K562 (cell line): ENCODE data around the gene SERPINE2. TPM values are rescaled to one million over a fixed set of nuclear protein-coding genes. Genes with fewer than 3 reads are reported as not detected.

Experiments
- BMI1 ChIP-seq: fragments of 150-350 bp; IDR thresholded peaks from 2 replicates; pipeline ENCODE4 v1.6.1; 2014; ENCODE audit warnings: low read length
- HIVEP1 ChIP-seq: fragments of 250-450 bp; sonication (Bioruptor Pico); IDR thresholded peaks from 2 replicates; pipeline ENCODE4 v1.4.0; 2020; ENCODE audit warnings: mild to moderate bottlenecking
- HMG20A ChIP-seq: fragments of 450-650 bp; formaldehyde crosslinking; conservative IDR thresholded peaks from 2 replicates; pipeline ENCODE4 v1.4.0; 2020; ENCODE audit warnings: mild to moderate bottlenecking, mixed read lengths
- MAFG ChIP-seq: fragments of 450-650 bp; conservative IDR thresholded peaks from 2 replicates; pipeline ENCODE4 v1.6.1; 2016; ENCODE audit warnings: missing genetic modification characterization, missing compliant biosample characterization
- MED1 ChIP-seq: sonication (generic); formaldehyde crosslinking; IDR thresholded peaks from 2 replicates; pipeline ENCODE4 v1.8.1; 2023; ENCODE audit warnings: missing genetic modification reagents, borderline replicate concordance
- NUFIP1 ChIP-seq: fragments of 450-650 bp; IDR thresholded peaks from 2 replicates; pipeline ENCODE4 v1.6.1; 2018; ENCODE audit not compliant: partially characterized antibody
- OTX1 ChIP-seq: fragments of 450-650 bp; formaldehyde crosslinking; IDR thresholded peaks from 2 replicates; pipeline ENCODE4 v1.4.0; 2022; ENCODE audit warnings: mild to moderate bottlenecking
- PCBP2 ChIP-seq: fragments of 200-400 bp; formaldehyde crosslinking; IDR thresholded peaks from 2 replicates; pipeline ENCODE4 v1.6.1; 2018; ENCODE audit warnings: low read length, low read depth, mild to moderate bottlenecking, moderate library complexity; ENCODE audit not compliant: poor library complexity, severe bottlenecking
- RBM25 ChIP-seq: fragments of 200-400 bp; formaldehyde crosslinking; IDR thresholded peaks from 2 replicates; pipeline ENCODE4 v1.6.1; 2018; ENCODE audit warnings: low read length, low read depth, moderate library complexity; ENCODE audit not compliant: severe bottlenecking
- SAFB ChIP-seq: fragments of 200-400 bp; formaldehyde crosslinking; IDR thresholded peaks from 2 replicates; pipeline ENCODE4 v1.6.1; 2017; ENCODE audit warnings: low read depth, low read length, borderline replicate concordance
- SMARCA4 ChIP-seq: fragments of 450-650 bp; IDR thresholded peaks from 2 replicates; pipeline ENCODE4 v1.6.1; 2016
- SMARCA5 ChIP-seq: fragments of 450-650 bp; IDR thresholded peaks from 2 replicates; pipeline ENCODE4 v1.6.1; 2016
- TCF3 ChIP-seq: sonication (generic); formaldehyde crosslinking; IDR thresholded peaks from 2 replicates; pipeline ENCODE4 v1.4.0; 2020; ENCODE audit warnings: mild to moderate bottlenecking, missing genetic modification reagents
- TEAD1 ChIP-seq, 2 experiments: fragments of 450-650 bp in 1 of 2; sonication (generic) in 1 of 2; formaldehyde crosslinking; IDR thresholded peaks; 2 replicates each; pipeline versions ENCODE4 v1.4.0 to v1.8.0; 2020 to 2022; ENCODE audit warnings: mild to moderate bottlenecking in 2 of 2, missing genetic modification reagents in 1 of 2
- XRCC4 ChIP-seq: IDR thresholded peaks from one replicate; pipeline ENCODE4 v1.6.1; 2011; ENCODE audit not compliant: insufficient read depth, insufficient read length; ENCODE audit errors: extremely low read depth
- ZBTB7A ChIP-seq: IDR thresholded peaks from 2 replicates; pipeline ENCODE4 v1.6.1; 2011; ENCODE audit warnings: low read depth, mild to moderate bottlenecking, low read length, moderate library complexity, borderline replicate concordance; ENCODE audit not compliant: control insufficient read depth
- ZNF146 ChIP-seq: IDR thresholded peaks from one replicate; pipeline ENCODE4 v1.6.1; 2018; ENCODE audit warnings: missing compliant biosample characterization; ENCODE audit not compliant: unreplicated experiment
- ZNF174 ChIP-seq: fragments of 250-450 bp; sonication (Bioruptor Pico); IDR thresholded peaks from 2 replicates; pipeline ENCODE4 v1.4.0; 2020; ENCODE audit warnings: mild to moderate bottlenecking
- ZNF354B ChIP-seq: fragments of 250-450 bp; sonication (Bioruptor Pico); IDR thresholded peaks from 2 replicates; pipeline ENCODE4 v1.4.0; 2020
- polyA plus RNA-seq, 8 experiments: library from polyadenylated mRNA; depleted of rRNA in 4 of 8; stranded (reverse) in 5 of 8; unstranded in 3 of 8; fragments of >200 nt; fragmentation: Nextera tagmentation in 2 of 8; fragmentation: Illumina TruSeq in 1 of 8; extraction: Ambion mirVana in 2 of 8; extraction: Trizol in 1 of 8; gene quantifications; 2 replicates each; pipeline versions ENCODE4 v1.2.1 to v1.2.3, GENCODE V29; 2011 to 2014; ENCODE audit warnings: inconsistent platforms in 1 of 8, missing spikeins in 1 of 8
- total RNA-seq, 7 experiments: library from RNA; depleted of rRNA in 6 of 7; stranded (reverse); fragments of >200 nt in 6 of 7; fragmentation: Illumina TruSeq in 2 of 7; extraction: Trizol in 2 of 7; gene quantifications; 2 replicates each; pipeline versions ENCODE4 v1.2.1 to v1.2.3, GENCODE V29; 2011 to 2021; ENCODE audit warnings: low replicate concordance in 1 of 7
- TF ChIP-seq, protein P1 (sequence below): fragments of 250-450 bp; sonication (Bioruptor Pico); IDR thresholded peaks from 2 replicates; pipeline ENCODE4 v1.4.0; 2020; ENCODE audit warnings: borderline replicate concordance
- TF ChIP-seq, protein P2 (sequence below): fragments of 450-650 bp; formaldehyde crosslinking; IDR thresholded peaks from 2 replicates; pipeline ENCODE4 v1.4.0; 2020; ENCODE audit warnings: mild to moderate bottlenecking, mixed read lengths
- TF ChIP-seq, protein P3 (sequence below): sonication (generic); formaldehyde crosslinking; IDR thresholded peaks from 2 replicates; pipeline ENCODE4 v1.8.0; 2023; ENCODE audit warnings: mild to moderate bottlenecking, missing genetic modification reagents
- TF ChIP-seq, protein P4 (sequence below): fragments of 450-650 bp; IDR thresholded peaks from 2 replicates; pipeline ENCODE4 v1.6.1; 2016; ENCODE audit warnings: antibody characterized with exemption

The SERPINE2 gene
- total and polyA plus RNA-seq, 9 of the 15 experiments (the other 6 are each of a cell fraction or from before 2014, with no cell fraction given) = 0.03 to 0.16 (median 0.13) TPM; not detected in 6

DNA sequence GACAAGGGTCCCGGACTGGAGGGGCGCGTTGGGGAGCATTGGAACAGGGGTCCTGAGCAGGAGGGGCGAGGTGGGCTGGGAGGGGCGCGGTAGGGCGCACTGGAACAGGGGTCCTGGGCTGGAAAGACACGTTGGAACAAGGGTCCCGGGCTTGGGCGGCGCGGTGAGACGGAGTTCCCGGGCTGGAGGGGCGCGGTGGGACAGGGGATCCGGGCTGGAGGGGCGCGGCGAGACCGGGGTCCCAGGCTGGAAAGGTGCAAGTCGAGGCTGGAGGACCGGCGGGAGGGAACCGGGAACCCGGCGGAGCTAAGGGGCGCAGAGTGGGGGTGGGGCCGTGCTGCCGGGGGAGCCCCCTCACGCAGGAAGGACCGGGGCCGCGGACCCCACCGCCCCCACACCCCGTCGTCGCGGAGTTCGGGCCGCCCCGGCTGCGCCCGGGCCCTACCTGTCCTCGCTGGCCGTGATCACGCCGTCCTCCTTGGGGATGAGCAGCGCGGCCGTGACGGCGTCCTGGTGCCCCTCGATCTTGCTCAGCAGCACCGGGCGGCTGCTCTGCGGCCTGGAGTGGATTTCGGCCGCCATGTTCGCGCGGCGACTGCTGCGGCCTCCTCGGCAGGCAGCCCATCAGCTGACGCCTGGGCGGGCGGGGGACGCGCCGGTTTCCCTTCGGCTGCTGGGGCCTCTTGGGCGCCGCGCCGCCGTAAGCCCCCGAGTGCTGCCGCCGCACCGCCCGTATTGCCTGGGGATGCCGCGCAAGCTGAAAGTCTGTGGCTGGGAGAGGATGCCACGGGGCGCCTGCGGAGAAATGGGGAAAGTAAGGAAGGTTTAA is 94.2 kb downstream of the SERPINE2 start, which contains the start of gene WDFY1 (continued):
- TF ChIP-seq NUFIP1 (no peak), TCF3 (CRISPR knock-in tag) (no peak), PCBP2 (no peak), SMARCA4 (no peak), ZNF146 (CRISPR knock-in tag) (no peak), ZNF174 (no peak), HIVEP1 (CRISPR knock-in tag) (no peak), MAFG (tag) (no peak), XRCC4 (no peak), SMARCA5 (no peak), BMI1 (no peak), ZNF354B (CRISPR knock-in tag) (no peak), OTX1 (CRISPR knock-in tag) (0 out of 2 replicates have a peak, but pooled peaks have one; percentile 39), SAFB (no peak), HMG20A (CRISPR knock-in tag) (no peak), TEAD1 (CRISPR knock-in tag; IDR thresholded peaks at IDR 0.05) (0 out of 4 replicates have a peak, but pooled peaks of 1 of the 2 experiments have one; percentile 23), ZBTB7A (0 out of 2 replicates have a peak, but pooled peaks have one; percentile 44), RBM25 (no peak), MED1 (CRISPR knock-in tag) (no peak)
- TF ChIP-seq, protein P1, sequence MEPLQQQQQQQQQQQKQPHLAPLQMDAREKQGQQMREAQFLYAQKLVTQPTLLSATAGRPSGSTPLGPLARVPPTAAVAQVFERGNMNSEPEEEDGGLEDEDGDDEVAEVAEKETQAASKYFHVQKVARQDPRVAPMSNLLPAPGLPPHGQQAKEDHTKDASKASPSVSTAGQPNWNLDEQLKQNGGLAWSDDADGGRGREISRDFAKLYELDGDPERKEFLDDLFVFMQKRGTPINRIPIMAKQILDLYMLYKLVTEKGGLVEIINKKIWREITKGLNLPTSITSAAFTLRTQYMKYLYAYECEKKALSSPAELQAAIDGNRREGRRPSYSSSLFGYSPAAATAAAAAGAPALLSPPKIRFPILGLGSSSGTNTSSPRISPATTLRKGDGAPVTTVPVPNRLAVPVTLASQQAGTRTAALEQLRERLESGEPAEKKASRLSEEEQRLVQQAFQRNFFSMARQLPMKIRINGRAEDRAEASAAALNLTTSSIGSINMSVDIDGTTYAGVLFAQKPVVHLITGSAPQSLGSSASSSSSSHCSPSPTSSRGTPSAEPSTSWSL (CRISPR knock-in tag) = no peak
- TF ChIP-seq, protein P2, sequence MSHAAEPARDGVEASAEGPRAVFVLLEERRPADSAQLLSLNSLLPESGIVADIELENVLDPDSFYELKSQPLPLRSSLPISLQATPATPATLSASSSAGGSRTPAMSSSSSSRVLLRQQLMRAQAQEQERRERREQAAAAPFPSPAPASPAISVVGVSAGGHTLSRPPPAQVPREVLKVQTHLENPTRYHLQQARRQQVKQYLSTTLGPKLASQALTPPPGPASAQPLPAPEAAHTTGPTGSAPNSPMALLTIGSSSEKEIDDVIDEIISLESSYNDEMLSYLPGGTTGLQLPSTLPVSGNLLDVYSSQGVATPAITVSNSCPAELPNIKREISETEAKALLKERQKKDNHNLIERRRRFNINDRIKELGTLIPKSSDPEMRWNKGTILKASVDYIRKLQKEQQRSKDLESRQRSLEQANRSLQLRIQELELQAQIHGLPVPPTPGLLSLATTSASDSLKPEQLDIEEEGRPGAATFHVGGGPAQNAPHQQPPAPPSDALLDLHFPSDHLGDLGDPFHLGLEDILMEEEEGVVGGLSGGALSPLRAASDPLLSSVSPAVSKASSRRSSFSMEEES = peak; percentile 42; the same call in 1 of the 2 replicates
- TF ChIP-seq, protein P3, sequence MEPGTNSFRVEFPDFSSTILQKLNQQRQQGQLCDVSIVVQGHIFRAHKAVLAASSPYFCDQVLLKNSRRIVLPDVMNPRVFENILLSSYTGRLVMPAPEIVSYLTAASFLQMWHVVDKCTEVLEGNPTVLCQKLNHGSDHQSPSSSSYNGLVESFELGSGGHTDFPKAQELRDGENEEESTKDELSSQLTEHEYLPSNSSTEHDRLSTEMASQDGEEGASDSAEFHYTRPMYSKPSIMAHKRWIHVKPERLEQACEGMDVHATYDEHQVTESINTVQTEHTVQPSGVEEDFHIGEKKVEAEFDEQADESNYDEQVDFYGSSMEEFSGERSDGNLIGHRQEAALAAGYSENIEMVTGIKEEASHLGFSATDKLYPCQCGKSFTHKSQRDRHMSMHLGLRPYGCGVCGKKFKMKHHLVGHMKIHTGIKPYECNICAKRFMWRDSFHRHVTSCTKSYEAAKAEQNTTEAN (CRISPR knock-in tag) = no peak
- TF ChIP-seq, protein P4, sequence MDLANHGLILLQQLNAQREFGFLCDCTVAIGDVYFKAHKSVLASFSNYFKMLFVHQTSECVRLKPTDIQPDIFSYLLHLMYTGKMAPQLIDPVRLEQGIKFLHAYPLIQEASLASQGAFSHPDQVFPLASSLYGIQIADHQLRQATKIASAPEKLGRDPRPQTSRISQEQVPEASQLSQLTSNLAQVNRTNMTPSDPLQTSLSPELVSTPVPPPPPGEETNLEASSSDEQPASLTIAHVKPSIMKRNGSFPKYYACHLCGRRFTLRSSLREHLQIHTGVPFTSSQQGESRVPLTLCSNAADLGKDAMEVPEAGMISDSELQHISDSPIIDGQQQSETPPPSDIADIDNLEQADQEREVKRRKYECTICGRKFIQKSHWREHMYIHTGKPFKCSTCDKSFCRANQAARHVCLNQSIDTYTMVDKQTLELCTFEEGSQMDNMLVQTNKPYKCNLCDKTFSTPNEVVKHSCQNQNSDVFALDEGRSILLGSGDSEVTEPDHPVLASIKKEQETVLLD = no peak
